RWPE2 (cell line): ENCODE data around the gene RILPL1.

ENCODE experiments used
- ATAC-seq: fragments of 200-7000 bp; cut with Tn5 transposase; 3 replicates; pipeline ENCODE4 v1.9.1; 2021; ENCODE audit warnings: low read depth
- DNase-seq: peaks from one replicate; pipeline ENCODE4 v3.0.0-alpha.2; 2020; ENCODE audit warnings: low spot score
- H3K27ac ChIP-seq: fragments of 450-650 bp; 2 replicates; pipeline ENCODE4 v1.5.1; 2017; ENCODE audit warnings: mild to moderate bottlenecking; ENCODE audit not compliant: poor library complexity, severe bottlenecking
- H3K27me3 ChIP-seq: fragments of 250-450 bp; sonication (Bioruptor Pico); 2 replicates; pipeline ENCODE4 v1.5.1; 2021; ENCODE audit warnings: mild to moderate bottlenecking, moderate library complexity; ENCODE audit not compliant: insufficient read depth, poor library complexity, severe bottlenecking
- H3K36me3 ChIP-seq: fragments of 250-450 bp; sonication (Bioruptor Pico); 2 replicates; pipeline ENCODE4 v1.5.1; 2020; ENCODE audit warnings: low read depth, mild to moderate bottlenecking, moderate library complexity
- H3K4me1 ChIP-seq: fragments of 250-450 bp; sonication (Bioruptor Pico); 2 replicates; pipeline ENCODE4 v1.5.1; 2021; ENCODE audit warnings: mild to moderate bottlenecking, moderate library complexity; ENCODE audit not compliant: insufficient read depth, poor library complexity, severe bottlenecking
- H3K4me3 ChIP-seq: fragments of 250-450 bp; sonication (Bioruptor Pico); 2 replicates; pipeline ENCODE4 v1.5.1; 2021; ENCODE audit warnings: mild to moderate bottlenecking, moderate library complexity; ENCODE audit not compliant: severe bottlenecking
- H3K9me3 ChIP-seq: fragments of 250-450 bp; sonication (Bioruptor Pico); 2 replicates; pipeline ENCODE4 v1.5.1; 2021; ENCODE audit warnings: mild to moderate bottlenecking, moderate library complexity; ENCODE audit not compliant: severe bottlenecking
- TF ChIP-seq, protein P1 (sequence below): fragments of 450-650 bp; IDR thresholded peaks from one replicate; pipeline ENCODE4 v1.5.1; 2017; ENCODE audit warnings: mild to moderate bottlenecking, moderate library complexity; ENCODE audit not compliant: poor library complexity, severe bottlenecking

Gene RILPL1

DNA sequence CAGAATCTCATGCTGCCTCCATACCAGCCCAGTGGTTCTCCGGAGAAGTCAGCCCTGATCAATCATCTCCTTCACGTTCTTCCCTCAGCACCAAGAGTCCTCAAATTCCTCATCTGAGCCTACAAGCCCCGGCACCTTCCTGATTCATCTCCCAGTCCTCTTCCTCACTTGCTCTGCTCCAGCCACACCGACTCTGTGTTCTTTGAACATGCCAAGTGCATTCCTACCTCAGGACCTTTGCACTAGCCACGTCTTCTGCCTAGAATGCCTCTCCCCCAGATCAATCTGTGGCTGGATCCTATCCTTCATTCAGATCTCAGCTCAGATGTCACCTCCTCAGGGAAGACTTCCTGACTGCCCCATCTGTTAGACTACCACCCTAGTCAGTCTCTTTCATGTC is 4.7 kb downstream of the RILPL1 start:
- H3K27me3 ChIP-seq, result no peaks in the 10 kb centered on the region
- no peak for DNase-seq
- H3K9me3 ChIP-seq, result no peaks in the 10 kb centered on the region
- TF ChIP-seq, protein P1, sequence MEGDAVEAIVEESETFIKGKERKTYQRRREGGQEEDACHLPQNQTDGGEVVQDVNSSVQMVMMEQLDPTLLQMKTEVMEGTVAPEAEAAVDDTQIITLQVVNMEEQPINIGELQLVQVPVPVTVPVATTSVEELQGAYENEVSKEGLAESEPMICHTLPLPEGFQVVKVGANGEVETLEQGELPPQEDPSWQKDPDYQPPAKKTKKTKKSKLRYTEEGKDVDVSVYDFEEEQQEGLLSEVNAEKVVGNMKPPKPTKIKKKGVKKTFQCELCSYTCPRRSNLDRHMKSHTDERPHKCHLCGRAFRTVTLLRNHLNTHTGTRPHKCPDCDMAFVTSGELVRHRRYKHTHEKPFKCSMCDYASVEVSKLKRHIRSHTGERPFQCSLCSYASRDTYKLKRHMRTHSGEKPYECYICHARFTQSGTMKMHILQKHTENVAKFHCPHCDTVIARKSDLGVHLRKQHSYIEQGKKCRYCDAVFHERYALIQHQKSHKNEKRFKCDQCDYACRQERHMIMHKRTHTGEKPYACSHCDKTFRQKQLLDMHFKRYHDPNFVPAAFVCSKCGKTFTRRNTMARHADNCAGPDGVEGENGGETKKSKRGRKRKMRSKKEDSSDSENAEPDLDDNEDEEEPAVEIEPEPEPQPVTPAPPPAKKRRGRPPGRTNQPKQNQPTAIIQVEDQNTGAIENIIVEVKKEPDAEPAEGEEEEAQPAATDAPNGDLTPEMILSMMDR, result no peak
- no peak for ATAC-seq
- H3K36me3 ChIP-seq, result peaks cover 41% of the 10 kb centered on the region
- H3K4me1 ChIP-seq, result peaks cover 12% of the 10 kb centered on the region
- H3K27ac ChIP-seq, result no peak overlapping the region
- no peak overlapping the region for H3K4me3 ChIP-seq

DNA sequence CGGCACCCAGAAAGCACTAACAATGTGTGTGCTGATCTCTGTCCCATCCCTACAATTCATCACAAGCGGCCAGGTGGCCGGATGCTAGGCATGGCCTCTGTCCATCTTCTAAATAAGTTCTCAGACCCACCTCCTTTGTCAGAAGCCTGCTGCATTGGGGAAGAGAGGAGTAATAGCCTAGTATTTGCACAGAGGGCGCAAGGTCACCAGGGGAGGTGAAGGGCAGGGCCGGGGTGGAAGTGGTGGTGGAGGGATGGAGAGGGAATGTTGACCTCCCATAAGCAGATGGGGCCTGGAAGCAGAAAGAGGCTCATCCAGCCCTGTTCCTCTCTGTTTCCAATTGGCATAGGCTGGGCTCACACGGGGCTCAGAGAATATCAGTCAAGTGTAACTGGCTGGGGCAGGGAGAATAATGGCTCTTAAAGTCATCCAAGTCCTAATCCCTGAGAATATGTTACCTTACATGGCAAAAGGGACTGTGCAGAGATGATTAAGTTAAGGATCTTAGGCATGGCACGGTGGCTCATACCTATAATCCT is 6.9 kb downstream of the RILPL1 start:
- no peak overlapping the region for H3K4me3 ChIP-seq
- no peaks in the 10 kb centered on the region for H3K9me3 ChIP-seq
- H3K4me1 ChIP-seq, result peaks cover 1% of the 10 kb centered on the region
- no peaks in the 10 kb centered on the region for H3K27me3 ChIP-seq
- TF ChIP-seq, protein P1, result no peak
- no peak; the same call in 2 of the 3 replicates for ATAC-seq
- H3K36me3 ChIP-seq, result peaks cover 40% of the 10 kb centered on the region
- H3K27ac ChIP-seq, result no peak overlapping the region
- DNase-seq, result no peak

DNA sequence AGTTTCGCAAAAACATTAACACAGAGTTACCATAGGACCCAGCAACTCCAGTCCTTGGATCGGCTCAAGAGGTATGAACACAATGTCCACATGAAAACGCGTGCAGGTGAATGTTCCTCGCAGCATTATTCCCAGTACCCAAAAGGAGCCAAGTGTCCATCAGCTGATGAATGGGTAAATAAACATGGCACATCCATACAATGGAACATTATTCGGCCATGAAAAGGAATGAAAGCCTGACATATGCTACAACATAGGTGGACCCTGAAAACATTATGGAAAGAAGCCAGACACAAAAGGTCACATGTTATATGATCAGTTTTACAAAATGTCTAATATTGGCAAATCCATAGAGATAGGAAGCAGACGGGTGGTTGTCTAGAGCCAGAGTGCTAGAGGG is 9.1 kb downstream of the RILPL1 start:
- TF ChIP-seq, protein P1, result no peak
- no peak overlapping the region for H3K4me3 ChIP-seq
- DNase-seq (no peak), ATAC-seq (no peak)
- peaks cover 41% of the 10 kb centered on the region for H3K36me3 ChIP-seq
- H3K4me1 ChIP-seq, result peaks cover 7% of the 10 kb centered on the region
- H3K27ac ChIP-seq, result no peak overlapping the region
- H3K9me3 ChIP-seq, result no peaks in the 10 kb centered on the region
- H3K27me3 ChIP-seq, result no peaks in the 10 kb centered on the region

DNA sequence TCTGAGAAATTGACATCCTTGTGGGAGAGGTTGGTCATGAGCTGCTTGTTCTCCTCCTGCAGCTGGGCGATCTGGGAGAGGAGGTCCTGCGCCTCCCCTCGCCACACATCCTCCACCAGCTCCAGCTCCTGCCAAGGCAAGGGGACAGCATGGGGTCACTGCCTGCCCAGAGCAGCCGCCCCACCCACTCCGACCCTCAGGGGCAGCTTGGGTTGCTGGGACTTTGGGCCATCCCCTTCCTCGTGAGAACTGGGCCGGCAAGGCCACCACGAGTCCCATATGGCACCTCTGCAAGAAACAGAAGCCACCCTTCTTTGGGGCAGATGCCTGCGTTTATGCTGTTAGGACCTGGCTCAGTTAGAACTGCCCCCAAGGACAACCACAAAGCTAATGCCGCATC is 10.0 kb downstream of the RILPL1 start:
- H3K27me3 ChIP-seq, result no peaks in the 10 kb centered on the region
- no peak for DNase-seq
- H3K27ac ChIP-seq, result no peak overlapping the region
- no peak for ATAC-seq
- no peaks in the 10 kb centered on the region for H3K9me3 ChIP-seq
- TF ChIP-seq, protein P1, result no peak
- H3K36me3 ChIP-seq, result peaks cover 37% of the 10 kb centered on the region
- no peak overlapping the region for H3K4me3 ChIP-seq
- peaks cover 13% of the 10 kb centered on the region for H3K4me1 ChIP-seq

DNA sequence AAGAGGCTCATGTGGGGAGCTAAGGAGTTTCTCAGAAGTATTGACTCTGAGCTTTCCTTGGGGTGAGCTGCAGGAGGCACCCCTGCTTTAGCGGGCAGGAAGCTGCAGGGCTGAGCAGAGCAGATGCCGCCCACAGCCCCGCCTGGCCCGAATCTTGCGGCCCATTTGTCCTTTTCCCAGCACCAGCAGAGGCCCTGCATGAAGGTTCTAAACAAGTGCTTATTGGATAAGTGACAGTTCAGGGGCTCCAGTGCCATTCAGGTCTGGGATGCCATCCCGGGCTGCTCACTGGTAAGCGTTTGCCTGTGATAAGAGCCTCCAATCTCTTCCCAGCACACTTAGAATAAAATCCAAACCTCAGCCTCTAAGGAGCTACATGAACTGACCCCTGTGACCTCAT is 11.4 kb downstream of the RILPL1 start:
- H3K27ac ChIP-seq, result no peak overlapping the region

More for the DNA sequence above, 11.4 kb downstream of the RILPL1 start:
- DNase-seq (no peak), ATAC-seq (no peak)
- Histone ChIP-seq H3K36me3 (peaks cover 43% of the 10 kb centered on the region), H3K27me3 (no peaks in the 10 kb centered on the region), H3K9me3 (no peaks in the 10 kb centered on the region), H3K4me1 (peaks cover 13% of the 10 kb centered on the region), H3K4me3 (no peak overlapping the region)
- TF ChIP-seq, protein P1, result no peak
